Smooth muscle cell (in vitro differentiated cells): ENCODE results near the gene TIAM1. TPM values are rescaled to one million over a fixed set of nuclear protein-coding genes. Genes with fewer than 3 reads are reported as not detected.

ENCODE experiments used
- DNase-seq: peaks from one replicate; lab custom pipeline; 2025; ENCODE audit not compliant: unreplicated experiment; lab: John Stamatoyannopoulos, UW
- H2AFZ ChIP-seq: fragments of 200-600 bp; sonication (generic); 2 replicates; pipeline ENCODE4 v1.6.0; 2016; ENCODE audit warnings: antibody characterized with exemption, low read depth, mild to moderate bottlenecking
- H3F3A ChIP-seq: fragments of 200-600 bp; sonication (generic); 2 replicates; pipeline ENCODE4 v1.6.0; 2017; ENCODE audit warnings: antibody characterized with exemption, low read depth
- H3K27ac ChIP-seq: fragments of 200-600 bp; sonication (generic); 2 replicates; pipeline ENCODE4 v1.5.1; 2016; ENCODE audit warnings: low read depth, mild to moderate bottlenecking
- H3K27me3 ChIP-seq: fragments of 200-600 bp; sonication (generic); 2 replicates; pipeline ENCODE4 v1.6.1; 2016; ENCODE audit warnings: low read depth, mild to moderate bottlenecking
- H3K36me3 ChIP-seq: fragments of 200-600 bp; sonication (generic); 2 replicates; pipeline ENCODE4 v1.5.1; 2016; ENCODE audit warnings: low read depth
- H3K4me1 ChIP-seq: fragments of 200-600 bp; sonication (generic); 2 replicates; pipeline ENCODE4 v1.5.1; 2016; ENCODE audit warnings: low read depth
- H3K4me2 ChIP-seq: fragments of 200-600 bp; sonication (generic); 2 replicates; pipeline ENCODE4 v1.6.0; 2016; ENCODE audit warnings: mild to moderate bottlenecking
- H3K4me3 ChIP-seq: fragments of 200-600 bp; sonication (generic); 2 replicates; pipeline ENCODE4 v1.5.1; 2016; ENCODE audit warnings: mild to moderate bottlenecking
- H3K79me2 ChIP-seq: fragments of 200-600 bp; sonication (generic); 2 replicates; pipeline ENCODE4 v1.6.0; 2016; ENCODE audit warnings: low read depth, mild to moderate bottlenecking
- H3K9ac ChIP-seq: fragments of 200-600 bp; sonication (generic); 2 replicates; pipeline ENCODE4 v1.6.0; 2016; ENCODE audit warnings: low read depth
- H3K9me3 ChIP-seq: fragments of 200-600 bp; sonication (generic); replicated peaks from 2 replicates; pipeline ENCODE4 v1.5.1; 2016; ENCODE audit warnings: low read depth
- H4K20me1 ChIP-seq: fragments of 200-600 bp; sonication (generic); 2 replicates; pipeline ENCODE4 v1.6.0; 2016; ENCODE audit warnings: low read depth
- WGBS: methylation state at CpG from one replicate; pipeline ENCODE4 v1.1.7; 2016; ENCODE audit warnings: low lambda C conversion rate; 5-methylcytosine and 5-hydroxymethylcytosine counted together
- polyA plus RNA-seq: library from polyadenylated mRNA; unstranded; fragments of >200 nt; fragmentation: Nextera tagmentation; extraction: Ambion mirVana; gene quantifications from 2 replicates; pipeline ENCODE4 v1.2.1, GENCODE V29; 2016
- total RNA-seq: library from RNA; depleted of rRNA; stranded (reverse); fragments of >200 nt; gene quantifications from 2 replicates; pipeline ENCODE4 v1.2.3, GENCODE V29; 2014
- TF ChIP-seq, protein P1 (sequence below): fragments of 200-600 bp; sonication (generic); IDR thresholded peaks from 2 replicates; pipeline ENCODE4 v1.5.1; 2017; ENCODE audit warnings: borderline replicate concordance, mild to moderate bottlenecking, antibody characterized with exemption; ENCODE audit not compliant: insufficient read depth, poor library complexity, severe bottlenecking

TIAM1 gene
- total and polyA plus RNA-seq, 2 experiments from 2014 or later = 3.2 to 12.9 TPM

DNA sequence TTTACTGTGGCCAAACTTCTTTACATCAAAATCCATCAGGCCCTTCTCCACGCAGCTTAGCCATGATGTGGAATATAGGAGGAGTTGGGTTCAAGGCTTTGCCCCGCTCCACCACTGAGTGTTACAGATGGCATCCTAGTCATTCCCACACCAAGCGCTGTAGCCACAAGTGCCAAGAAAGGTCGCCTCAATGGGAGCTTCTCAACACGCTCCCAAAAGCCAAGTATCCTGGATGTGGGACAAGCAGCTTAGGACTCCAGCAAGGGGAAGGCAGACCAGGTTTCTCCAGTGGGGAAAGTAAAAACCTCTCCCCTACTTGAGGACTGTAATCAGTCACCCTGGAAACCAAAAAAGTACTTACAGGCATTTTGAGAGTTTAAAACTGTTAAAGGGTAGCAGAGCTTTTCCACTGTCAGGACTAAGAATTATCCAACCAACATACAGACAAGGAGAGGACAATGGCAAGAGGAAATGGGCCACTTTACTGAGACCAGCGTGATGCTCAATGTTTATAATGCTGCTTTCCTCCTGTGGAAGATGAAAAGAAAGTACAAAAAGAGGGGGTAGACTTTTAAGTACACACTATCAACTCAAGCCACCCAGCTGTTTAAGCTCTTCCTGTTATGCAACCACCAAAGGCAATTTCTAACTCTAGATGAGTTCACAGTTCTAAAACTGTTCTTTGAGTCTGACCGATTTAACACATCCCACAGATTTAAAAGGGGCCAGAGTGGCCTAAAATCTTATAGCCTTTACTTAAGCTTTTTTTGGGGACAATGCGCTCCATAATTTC, 185.1 kb downstream of the TIAM1 start:
- TF ChIP-seq, protein P1, sequence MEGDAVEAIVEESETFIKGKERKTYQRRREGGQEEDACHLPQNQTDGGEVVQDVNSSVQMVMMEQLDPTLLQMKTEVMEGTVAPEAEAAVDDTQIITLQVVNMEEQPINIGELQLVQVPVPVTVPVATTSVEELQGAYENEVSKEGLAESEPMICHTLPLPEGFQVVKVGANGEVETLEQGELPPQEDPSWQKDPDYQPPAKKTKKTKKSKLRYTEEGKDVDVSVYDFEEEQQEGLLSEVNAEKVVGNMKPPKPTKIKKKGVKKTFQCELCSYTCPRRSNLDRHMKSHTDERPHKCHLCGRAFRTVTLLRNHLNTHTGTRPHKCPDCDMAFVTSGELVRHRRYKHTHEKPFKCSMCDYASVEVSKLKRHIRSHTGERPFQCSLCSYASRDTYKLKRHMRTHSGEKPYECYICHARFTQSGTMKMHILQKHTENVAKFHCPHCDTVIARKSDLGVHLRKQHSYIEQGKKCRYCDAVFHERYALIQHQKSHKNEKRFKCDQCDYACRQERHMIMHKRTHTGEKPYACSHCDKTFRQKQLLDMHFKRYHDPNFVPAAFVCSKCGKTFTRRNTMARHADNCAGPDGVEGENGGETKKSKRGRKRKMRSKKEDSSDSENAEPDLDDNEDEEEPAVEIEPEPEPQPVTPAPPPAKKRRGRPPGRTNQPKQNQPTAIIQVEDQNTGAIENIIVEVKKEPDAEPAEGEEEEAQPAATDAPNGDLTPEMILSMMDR = no peak
- H3K79me2 ChIP-seq = no peaks in the 10 kb centered on the region
- no peak overlapping the region for H3K9ac ChIP-seq
- H3K4me3 ChIP-seq = no peak overlapping the region
- peak overlapping the region; percentile 51 for H3K27ac ChIP-seq
- H3K36me3 ChIP-seq = peaks cover 3% of the 10 kb centered on the region
- no peaks in the 10 kb centered on the region for H3K27me3 ChIP-seq
- peaks cover 8% of the 10 kb centered on the region for H3F3A ChIP-seq
- DNase-seq = no peak
- no peaks in the 10 kb centered on the region for H4K20me1 ChIP-seq
- peaks cover 31% of the 10 kb centered on the region for H3K4me1 ChIP-seq
- peak overlapping the region; percentile 78 for H3K4me2 ChIP-seq
- 67% methylated on average over 8 of the region's 8 CpGs for WGBS
- peaks cover 7% of the 10 kb centered on the region for H3K9me3 ChIP-seq
- peak overlapping the region; percentile 38 for H2AFZ ChIP-seq

DNA sequence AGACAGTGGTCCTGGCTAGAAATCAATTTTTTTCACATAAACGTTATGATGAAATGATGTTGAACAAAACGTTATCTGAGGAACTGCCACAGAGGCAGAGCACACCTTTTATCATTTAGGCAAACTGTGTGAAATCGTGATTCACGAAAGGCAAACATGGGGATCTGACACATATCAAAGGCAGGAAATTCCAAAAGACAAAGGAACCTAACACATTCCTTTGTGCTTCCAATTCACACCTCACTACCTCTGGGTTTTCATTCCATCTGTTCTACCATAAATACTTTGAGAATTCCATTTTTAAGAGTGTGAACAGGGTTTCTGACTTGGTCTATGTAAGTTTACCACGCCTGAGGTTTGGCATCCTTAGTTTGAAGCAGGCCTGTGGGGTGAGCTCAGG, 186.3 kb downstream of the TIAM1 start:
- Histone ChIP-seq H3F3A (peaks cover 8% of the 10 kb centered on the region), H3K9ac (no peak overlapping the region), H3K9me3 (peaks cover 7% of the 10 kb centered on the region), H3K4me1 (peaks cover 31% of the 10 kb centered on the region), H4K20me1 (no peaks in the 10 kb centered on the region), H3K4me2 (no peak overlapping the region), H3K4me3 (no peak overlapping the region), H3K27ac (no peak overlapping the region), H3K27me3 (no peaks in the 10 kb centered on the region), H3K36me3 (peaks cover 3% of the 10 kb centered on the region), H2AFZ (no peak overlapping the region), H3K79me2 (no peaks in the 10 kb centered on the region)
- WGBS = 79% methylated on average over 5 of the region's 5 CpGs
- DNase-seq = no peak
- TF ChIP-seq, protein P1 = no peak

DNA sequence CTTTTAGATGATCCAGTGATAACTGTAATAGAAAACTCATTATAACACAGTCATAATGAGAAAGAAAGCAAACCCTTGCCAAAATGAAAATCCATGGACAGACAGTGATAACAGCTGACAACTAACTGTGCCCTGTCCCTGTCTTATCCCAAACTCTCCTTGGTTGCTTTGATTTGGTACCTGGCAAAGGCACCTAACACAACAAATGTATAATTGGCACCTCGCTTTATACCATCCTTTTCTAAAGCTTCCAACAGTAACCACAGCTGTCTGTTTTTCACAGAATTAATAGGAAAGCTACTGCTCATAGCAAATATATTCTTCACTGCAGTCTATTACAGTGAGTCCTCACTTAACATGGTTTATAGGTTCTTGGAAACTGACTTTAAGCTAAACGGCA, 187.4 kb downstream of the TIAM1 start:
- TF ChIP-seq, protein P1 = no peak
- H3F3A ChIP-seq = peaks cover 4% of the 10 kb centered on the region
- H3K4me3 ChIP-seq = no peak overlapping the region
- peaks cover 7% of the 10 kb centered on the region for H3K9me3 ChIP-seq
- peak overlapping the region; percentile 21 for H3K27ac ChIP-seq
- peaks cover 30% of the 10 kb centered on the region for H3K4me1 ChIP-seq
- no peak for DNase-seq
- no peaks in the 10 kb centered on the region for H4K20me1 ChIP-seq
- no peak overlapping the region for H3K9ac ChIP-seq
- no peak overlapping the region for H2AFZ ChIP-seq
- H3K79me2 ChIP-seq = no peaks in the 10 kb centered on the region
- peaks cover 3% of the 10 kb centered on the region for H3K36me3 ChIP-seq
- H3K27me3 ChIP-seq = no peaks in the 10 kb centered on the region
- 100% methylated on average over 2 of the region's 2 CpGs for WGBS
- no peak overlapping the region for H3K4me2 ChIP-seq

DNA sequence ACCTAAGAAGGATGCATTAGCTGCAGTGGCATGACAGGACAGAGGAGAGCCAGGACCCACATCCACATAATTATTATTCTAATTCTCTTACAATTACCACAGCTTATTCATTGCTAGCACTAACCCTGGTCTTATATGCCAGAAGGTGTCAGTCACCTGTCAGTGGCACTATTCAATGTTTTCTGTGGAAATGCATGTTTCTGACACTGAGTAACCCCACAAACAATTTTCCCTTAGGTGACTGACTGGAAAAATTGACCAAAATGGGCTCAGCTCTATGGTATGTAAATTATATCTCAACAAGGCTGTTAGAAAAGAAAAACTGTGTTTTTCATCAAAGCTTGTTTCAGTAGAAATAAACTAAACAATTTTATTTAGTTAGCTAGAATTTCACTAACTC, 187.9 kb downstream of the TIAM1 start:
- Histone ChIP-seq H3K27ac (peak overlapping the region; percentile 21), H3K9ac (no peak overlapping the region), H4K20me1 (no peaks in the 10 kb centered on the region), H3K9me3 (peaks cover 7% of the 10 kb centered on the region), H3K4me3 (no peak overlapping the region), H3F3A (no peaks in the 10 kb centered on the region), H3K36me3 (peaks cover 3% of the 10 kb centered on the region), H3K27me3 (no peaks in the 10 kb centered on the region), H3K4me1 (peaks cover 25% of the 10 kb centered on the region), H2AFZ (no peak overlapping the region), H3K4me2 (no peak overlapping the region), H3K79me2 (no peaks in the 10 kb centered on the region)
- DNase-seq = no peak
- TF ChIP-seq, protein P1 = no peak
